Stimulated activated CD4-positive, alpha-beta T cell treated with anti-CD3 and anti-CD28 coated beads, Interleukin-2, amount 100 ng/mL, for 24 hours (primary cell): ENCODE measurements around the gene LMF1.
"Not testable (repeated sequence)": the region's sequence is repeated elsewhere in the genome, so short reads cannot be mapped to it uniquely, and the experiment has no call there.

Experiments used
- DNase-seq, 2 donors: peaks; one replicate each; pipeline ENCODE4 v3.0.0-alpha.2; 2020

Gene LMF1

GRCh38 chr16:891353-891740 lies 79.4 kb downstream of the LMF1 start:
- DNase-seq: no peak

- DNase-seq: no peak
Observed at GRCh38 chr16:890716-891352, 80.0 kb downstream of the LMF1 start.

DNA sequence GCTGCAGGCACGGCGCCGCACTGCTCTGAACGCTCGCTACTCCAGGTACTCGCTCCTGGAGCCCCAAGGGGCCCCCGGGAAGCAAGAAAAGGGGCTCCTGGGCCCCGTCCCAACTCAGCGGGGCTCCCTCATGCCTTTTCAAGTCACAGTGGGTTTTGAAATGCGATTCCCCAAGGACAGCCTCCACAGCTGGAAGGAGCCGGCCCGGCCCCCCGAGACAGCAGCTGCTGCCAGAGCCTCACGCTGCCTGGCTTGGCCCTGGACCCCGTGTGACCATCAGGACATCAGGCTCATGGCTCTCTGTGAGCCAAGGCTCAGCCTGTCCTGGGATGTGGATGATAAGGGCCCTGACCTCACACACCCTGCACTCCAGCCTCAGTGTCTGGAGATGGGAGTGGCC lies 80.6 kb downstream of the LMF1 start:
- no peak for DNase-seq

DNA sequence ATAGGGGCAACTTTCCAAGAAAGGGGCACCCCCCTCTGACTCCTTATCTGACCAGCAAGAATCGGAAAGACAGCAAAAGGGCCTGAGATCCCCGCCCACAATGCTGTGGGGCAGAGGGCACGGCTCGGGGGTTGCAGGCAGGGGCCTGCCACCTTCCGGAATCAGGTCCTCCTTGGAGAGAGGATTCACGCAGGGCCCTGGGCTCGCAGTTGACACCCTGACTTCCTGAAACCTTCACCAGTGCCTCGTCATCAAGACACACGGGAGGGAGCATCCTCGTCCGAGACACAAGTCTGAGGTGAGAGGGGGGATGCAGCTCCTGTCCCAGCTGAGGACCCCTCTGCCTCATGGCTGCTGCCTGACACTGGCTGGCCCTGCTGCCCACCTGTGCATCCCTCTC lies 81.2 kb downstream of the LMF1 start:
- DNase-seq: no peak

DNA sequence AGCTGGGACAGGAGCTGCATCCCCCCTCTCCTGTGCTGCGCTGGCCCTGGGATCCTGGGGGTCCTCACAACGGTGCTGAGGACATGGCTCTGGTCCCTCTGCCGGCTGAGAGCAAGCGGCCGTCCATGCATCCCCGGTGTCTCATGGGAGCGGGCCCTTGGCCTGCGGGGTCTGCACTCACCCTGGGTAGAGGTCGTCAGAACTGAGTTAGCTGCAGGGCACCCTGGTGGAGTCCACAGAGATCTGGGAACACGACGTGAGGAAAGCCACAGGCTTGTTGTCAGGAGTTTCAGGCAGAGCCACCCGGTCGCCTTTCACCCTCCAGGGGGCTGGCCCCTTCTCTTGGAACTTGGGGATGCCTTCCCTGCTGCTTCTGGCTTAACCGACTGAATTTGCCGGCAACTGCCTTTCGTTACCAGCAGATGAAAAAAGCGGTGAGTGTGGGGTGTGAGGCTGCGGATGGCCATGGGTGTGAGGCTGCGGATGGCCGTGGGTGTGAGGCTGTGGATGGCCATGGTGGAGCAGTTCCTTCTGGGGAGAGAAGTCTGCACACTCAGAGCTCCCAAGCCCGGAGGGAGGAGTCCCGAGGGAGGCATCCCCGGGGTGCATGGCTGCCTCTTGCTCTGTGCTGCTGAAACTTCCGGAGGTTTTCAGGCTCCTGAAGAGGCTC lies 81.7 kb downstream of the LMF1 start:
- no peak for DNase-seq

DNA sequence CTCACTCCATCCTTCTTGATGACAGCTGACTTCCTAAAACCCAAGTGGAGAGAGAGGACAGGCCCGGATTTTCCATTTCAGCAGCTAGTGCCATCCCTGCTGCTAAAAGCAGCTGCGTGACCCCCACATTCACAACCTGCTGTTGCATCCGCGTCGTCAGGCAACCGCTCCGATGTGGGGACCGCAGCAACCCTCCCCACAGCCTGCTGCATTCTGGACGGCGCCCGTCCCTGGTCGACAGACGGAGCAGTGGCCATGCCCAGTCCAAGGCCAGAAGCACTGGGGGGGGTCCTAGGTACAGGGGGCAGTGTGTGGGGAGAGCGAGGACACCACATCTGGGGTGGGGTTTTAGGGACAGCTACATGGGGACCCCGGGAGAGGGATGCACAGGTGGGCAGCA lies 82.3 kb downstream of the LMF1 start:
- not testable (repeated sequence) for DNase-seq

DNA sequence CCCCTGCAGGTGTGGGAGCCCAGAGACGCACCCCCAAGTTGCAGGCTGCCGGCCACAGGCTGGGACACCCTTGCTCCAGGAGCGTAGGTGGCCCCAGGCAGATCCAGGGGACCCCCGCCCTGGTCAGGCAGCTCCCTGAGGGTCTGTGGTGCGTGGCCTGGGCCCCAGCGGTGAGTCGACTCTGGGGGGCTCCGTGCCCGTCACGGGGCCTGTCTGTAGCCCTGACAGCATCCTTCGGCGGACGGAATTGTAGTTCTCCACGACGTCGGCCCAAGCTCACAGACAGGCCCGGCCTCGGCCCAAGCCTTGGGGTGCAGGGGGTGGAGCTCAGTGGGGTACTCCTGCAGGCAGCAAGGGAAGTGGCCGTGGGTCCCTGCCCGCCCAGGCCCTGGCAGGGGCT lies 82.9 kb downstream of the LMF1 start:
- DNase-seq: no peak

- DNase-seq: no peak
Observed at GRCh38 chr16:886802-887731, 83.7 kb downstream of the LMF1 start.

DNA sequence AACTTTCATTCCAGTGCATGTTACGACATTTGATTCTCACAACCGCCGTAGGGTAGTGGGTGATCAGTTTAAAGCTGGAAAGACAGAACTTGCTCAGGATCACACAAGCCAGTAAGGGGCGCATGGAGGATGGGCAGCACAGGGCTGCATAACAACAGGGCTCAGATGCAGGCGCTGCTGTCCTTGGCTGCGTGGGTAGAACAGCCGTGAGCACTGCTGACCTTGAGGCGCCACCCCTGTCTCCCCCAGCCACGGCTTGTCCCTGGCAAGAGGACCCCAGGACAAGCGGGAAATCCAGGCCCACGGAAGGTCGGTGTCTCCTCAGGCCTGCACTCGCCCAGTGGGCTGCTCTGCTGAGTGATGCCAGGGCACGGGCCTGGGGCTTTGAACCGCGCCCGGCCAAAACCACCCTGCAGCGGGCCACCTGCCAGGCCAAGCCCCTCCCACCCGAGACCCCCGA lies 84.7 kb downstream of the LMF1 start:
- DNase-seq: no peak

- DNase-seq: no peak
Observed at GRCh38 chr16:885391-885790, 85.4 kb downstream of the LMF1 start.

GRCh38 chr16:884232-884631 lies 86.6 kb downstream of the LMF1 start:
- DNase-seq: no peak

DNA sequence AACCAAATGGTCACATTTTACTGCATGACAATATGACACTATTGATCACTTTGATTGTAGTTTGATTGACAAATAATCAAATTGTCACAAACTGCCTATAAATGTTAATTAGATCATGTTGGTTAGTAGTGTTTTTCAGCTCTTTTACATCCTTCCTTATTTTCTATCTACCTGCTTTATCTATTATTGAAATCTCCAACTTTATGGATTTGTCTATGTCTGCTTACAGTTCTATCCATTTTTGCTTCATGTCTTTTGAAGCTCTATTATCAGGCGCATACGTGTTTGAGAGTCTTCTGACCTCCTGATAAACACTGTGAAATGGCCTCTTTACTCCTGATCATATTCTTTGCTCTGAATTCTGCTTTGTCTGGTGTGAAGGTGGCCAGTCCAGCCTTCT lies 87.0 kb downstream of the LMF1 start:
- DNase-seq: no peak

- no peak for DNase-seq
Observed at GRCh38 chr16:883340-883739, 87.4 kb downstream of the LMF1 start.

GRCh38 chr16:882671-883070 lies 88.1 kb downstream of the LMF1 start:
- not testable (repeated sequence) for DNase-seq

GRCh38 chr16:882256-882655 lies 88.5 kb downstream of the LMF1 start:
- no peak for DNase-seq

DNA sequence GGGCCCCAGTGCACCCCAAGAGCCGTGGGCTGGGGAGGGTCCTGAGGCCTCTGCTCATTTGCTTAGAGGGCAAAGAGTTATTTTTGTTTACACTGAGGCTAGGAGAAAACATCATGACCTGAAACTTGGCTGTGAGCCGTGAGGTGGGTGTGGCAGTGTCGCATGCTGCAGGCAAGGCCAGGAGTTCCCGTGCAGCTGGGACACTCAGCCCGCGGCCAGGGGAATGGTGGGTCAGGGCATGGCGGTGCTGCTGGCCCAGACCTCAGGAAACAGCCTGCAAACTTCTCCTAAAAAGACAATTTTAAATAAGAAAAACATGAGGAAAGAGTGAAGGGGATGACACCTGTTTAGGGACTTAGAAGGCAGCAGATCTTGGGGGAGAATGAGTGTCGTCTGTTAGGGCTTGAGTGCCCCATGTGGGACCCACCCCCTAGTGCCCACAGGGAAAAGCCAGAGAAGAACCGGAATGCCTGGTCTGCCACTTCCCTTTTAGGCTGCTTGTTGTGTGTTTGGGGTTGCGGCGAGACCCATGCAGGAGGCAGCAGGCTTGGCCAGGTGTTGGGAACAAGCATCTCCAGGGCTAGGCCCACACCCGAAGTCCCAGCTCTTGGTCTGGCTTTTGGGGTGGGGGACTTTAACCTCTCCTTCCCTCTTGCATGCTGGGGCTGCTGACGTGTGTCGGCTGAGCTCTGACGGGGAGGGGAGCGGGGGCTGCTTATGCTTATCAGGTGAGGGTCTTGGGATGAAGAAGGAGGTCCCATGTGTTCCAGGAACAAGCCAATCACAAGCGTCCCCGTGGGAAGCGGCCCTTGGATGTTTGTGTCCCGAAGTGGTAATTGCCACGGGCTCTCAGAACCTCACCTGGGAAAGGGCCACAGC lies 89.3 kb downstream of the LMF1 start:
- no peak for DNase-seq

- no peak for DNase-seq
Observed at GRCh38 chr16:880471-881171, 90.2 kb downstream of the LMF1 start.

GRCh38 chr16:879986-880385 lies 90.8 kb downstream of the LMF1 start:
- DNase-seq: no peak

- DNase-seq: no peak
Observed at GRCh38 chr16:879461-879861, 91.3 kb downstream of the LMF1 start.

- no peak for DNase-seq
Observed at GRCh38 chr16:878886-879285, 91.9 kb downstream of the LMF1 start.

DNA sequence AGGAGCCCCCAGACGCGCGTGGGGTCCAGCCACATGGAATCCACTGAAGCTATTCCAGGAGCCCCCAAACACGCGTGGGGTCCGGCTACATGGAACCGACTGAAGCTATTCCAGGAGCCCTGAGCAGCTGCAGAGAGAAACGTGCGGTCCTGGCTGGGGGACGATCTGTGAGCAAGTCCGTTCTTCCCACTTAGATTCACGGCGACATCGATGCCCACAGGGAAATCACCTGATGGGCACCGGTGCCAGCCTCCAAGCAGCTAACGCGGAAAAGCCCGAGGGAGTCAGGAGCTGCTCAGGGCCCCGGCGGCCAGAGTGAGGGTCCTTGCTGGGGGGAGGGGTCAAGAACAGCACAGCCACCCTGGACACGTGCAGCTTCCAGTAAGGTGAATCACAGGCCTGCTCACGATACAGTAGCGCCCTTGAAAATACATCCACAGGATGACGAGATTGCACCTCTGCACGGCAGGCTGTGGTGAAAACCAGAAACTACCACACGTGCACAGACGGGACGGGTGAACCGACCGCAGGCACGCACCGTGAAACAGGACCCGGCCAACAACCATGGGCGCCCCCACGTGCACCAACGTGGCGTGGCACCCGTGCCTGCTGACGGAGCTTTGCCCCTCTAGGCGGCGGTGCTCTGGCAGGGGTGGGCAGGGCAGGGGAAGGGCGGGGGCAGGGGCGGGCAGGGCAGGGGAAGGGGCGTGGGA lies 92.6 kb downstream of the LMF1 start:
- peak; percentile 38 to 48 for DNase-seq
